Stimulated activated CD4-positive, alpha-beta T cell treated with anti-CD3 and anti-CD28 coated beads, TNF-alpha, amount 100 ng/mL, for 4 hours (primary cell): Measurements from ENCODE around the gene POLR3G.

Source experiments
- DNase-seq, 3 experiments: peaks; one replicate each; pipeline ENCODE4 v3.0.0-alpha.2; 2020; ENCODE audit warnings: low read depth in 3 of 3

POLR3G gene

DNA sequence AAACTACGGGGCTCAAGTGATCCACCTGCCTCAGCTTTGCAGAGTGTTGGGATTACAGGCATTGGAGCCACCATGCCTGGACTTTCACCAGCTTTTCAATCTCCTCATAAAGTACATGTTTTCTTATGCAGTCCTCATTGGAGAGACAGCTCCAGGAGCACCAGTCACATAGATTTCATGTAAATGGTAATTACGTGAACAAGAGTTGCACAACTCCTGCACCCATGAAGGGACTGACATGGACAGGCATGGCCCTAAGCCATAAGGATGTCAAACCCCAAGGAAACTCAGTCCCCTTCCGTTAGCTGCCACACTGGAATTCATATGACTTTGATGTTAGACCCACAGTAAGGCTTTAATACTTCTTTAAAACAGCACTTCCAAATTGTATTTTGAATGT is 76.3 kb downstream of the POLR3G start:
- DNase-seq: no peak

DNA sequence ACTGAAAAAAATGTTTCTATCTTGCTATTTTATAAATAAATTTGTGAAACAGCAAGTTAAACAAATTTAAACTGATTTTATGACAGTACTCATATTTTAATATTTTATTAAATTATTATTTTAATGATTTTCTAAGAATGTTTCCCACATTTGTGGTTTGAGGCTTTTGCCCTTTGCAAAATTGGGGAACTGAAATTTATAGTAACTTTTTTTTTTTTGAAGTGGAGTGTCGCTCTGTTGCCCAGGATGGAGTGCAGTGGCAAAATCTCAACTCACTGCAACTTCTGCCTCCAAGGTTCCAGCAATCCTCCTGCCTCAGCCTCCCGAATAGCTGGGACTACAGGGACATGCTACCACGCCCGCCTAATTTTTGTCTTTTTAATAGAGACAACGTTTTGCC is 76.7 kb downstream of the POLR3G start:
- no peak for DNase-seq

DNA sequence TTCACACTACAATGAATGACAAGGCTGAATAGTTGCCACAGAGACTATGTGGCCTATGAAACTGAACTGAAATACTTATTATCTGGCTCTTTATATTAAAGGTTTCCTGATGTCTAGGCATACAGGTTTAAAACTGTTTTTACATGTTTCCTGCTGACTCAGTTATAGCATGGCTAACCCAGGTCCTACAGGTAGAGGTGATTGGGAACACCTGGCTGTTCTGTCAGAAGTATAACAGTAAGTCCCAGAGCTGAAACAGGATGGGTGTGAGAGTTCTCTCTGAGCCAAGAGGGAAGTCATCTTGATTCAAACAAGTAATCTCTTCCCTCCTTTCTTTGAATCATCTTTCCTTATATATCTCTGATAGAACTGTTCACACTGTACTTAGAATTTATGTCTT is 79.0 kb downstream of the POLR3G start:
- no peak for DNase-seq

DNA sequence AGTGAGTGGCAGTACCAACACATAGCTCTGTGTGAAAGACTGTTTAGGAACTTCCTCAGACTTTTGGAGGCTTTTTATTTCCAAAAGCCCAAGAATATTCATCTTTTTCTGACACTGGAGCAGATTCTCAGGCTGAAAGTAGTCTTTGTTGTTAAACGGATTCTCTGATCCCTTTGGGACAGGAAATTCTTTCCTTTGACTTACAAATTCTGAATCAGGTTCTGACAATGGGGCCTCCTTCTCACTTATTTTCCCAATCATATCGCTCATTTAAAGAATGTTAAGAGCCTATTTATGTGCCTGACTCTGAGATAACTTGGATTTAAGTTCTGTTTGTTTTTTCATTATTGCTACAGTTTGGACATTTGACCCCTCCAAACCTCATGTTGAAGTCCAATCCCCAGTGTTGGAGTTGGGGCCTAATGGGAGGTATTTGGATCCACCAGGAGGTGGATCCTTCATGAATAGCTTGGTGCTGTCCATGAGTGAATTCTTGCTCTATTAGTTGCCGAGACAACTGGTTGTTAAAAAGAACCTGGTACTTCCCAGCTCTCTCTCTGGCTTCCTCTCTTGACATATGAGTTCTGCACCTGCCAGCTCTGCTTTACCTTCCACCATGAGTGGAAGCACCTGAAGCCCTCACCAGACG is 79.8 kb downstream of the POLR3G start:
- no peak for DNase-seq

DNA sequence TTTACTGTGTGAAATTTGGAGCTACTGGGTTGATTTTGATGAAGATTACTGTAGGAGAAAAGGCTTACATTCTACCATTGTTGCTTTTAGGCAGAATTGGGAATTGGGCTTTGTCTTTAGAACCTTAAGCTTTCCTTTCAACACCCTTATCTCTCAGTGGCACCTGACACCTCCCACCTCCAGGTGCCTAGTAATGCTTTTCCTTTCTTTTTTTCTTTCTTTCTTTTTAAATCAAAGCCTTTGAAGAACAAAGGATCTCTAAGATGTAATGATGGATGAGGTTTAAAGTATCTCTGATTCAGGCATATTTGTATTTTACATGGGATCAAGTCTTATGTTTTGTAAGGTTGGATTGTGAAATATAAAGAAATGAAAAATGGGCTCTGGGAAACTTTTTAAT is 81.0 kb downstream of the POLR3G start:
- DNase-seq: no peak

DNA sequence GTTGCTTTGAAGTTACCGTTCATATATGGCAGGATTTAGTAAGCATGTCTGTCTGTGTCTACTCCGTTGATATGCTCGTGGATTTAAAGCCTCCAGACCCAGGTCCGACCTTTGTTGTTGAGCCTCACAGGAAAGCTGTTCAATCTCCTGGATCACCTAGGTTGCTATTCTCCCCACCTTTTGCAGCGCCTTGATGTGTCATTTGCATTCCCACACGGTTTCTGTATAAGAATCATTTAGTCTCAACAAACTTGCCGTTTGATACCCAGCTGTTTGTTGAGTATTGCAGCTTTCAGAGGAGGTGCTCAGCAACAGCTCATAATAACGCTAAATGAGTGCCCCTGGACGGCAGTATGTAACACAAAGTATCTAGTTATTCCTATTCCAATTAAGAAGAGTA is 82.7 kb downstream of the POLR3G start:
- DNase-seq: no peak

DNA sequence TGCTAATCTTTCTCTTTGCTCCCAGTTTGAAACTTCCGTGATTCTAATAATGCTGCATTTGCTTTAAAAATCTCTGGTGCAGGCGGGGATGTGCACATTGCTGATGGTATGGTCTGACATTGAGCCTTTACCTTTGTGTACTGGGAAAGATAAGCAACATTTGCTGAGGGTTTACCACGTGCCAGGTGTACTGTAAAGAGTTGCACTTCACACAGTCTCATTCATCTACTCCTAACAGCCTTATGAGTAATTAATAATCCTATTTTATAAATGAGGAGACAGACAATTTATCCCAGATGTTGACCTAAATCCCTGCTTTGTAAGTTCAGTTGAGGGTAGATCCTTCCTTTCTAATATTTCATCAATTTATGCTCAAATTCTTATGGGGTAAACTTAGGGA is 83.2 kb downstream of the POLR3G start:
- no peak for DNase-seq

DNA sequence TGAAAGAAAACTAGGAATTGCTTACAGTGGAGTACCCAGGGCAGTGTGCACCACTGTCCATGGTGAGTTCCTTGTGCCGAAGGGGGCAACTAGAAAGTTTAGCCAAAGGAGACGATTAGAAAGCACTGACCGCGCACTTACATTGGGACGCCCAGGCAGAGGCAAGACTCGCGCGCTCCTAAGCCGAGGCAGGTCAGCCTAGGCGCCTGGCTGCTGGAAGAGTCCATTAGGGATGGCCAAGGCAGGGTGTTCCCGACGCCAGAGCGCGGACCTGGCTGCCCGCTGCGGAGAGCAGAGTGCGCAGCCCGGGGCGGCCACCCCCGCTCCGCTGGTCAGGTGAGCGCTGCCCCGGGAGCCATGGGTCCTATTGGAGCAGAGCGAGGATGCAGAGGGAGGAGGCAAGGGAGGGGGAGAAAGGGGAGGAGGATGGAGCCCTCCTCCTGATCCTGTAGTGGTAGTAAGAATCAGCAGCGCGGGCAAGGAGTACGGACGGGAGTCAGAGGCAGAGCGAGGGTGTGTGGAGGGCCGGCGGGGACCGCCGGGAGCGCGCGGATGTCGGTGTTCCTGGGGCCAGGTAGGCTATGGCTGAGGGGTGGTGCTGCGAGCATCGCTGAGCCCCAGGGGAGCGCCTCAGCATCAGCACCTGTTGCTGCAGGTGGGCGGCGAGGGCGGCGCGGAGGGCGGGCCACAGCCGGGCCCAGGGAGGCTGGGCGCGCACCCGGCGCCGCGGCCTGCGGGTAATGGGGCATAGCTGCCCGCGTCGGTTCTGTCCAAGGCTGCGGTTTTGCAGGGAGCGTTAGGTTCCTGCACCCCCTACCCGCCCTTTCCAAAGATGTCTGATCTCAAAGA is 83.9 kb downstream of the POLR3G start, which contains the start of gene ADGRV1:
ADGRV1 (plus strand) TSS at position 454 of the 849 bp plus-strand sequence; CDS start at position 553, 99 bp downstream.
- no peak for DNase-seq

DNA sequence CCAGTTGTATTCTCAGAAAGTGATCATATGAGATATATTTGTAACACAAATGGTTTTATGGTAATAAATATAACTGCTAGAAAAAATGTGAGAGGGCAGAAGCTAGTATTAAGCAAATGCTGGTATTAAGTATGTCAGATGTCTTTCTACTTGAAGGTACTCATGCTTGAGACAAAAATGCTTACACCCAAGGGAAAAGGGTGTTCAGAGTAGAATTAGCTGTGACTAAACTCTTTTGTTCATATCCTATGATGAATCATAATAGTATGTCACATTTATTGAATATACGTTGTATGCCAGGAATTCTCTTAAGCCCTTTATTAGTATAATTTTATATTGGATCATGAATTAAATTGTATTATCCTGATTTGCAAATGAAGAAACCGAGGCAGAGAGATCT is 86.1 kb downstream of the POLR3G start:
- DNase-seq: no peak

DNA sequence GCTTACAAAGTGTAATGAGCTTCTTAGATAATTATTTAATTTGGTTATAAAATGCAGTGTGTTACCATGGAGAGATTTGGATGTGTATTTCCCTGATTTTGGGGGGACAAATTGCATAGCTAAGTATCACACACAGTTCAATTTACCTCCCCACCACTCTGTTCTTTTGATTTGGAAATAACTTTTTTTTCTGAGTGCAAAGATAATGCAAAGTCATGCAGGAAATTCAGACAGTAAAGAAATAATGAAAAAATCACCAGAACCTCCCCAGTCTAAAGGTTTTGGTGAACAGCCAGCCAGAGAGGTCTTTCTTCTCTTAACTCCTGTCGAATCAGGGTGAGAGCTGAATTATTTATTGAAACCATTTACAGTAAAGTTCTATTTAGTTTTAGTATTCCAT is 87.1 kb downstream of the POLR3G start:
- no peak for DNase-seq

DNA sequence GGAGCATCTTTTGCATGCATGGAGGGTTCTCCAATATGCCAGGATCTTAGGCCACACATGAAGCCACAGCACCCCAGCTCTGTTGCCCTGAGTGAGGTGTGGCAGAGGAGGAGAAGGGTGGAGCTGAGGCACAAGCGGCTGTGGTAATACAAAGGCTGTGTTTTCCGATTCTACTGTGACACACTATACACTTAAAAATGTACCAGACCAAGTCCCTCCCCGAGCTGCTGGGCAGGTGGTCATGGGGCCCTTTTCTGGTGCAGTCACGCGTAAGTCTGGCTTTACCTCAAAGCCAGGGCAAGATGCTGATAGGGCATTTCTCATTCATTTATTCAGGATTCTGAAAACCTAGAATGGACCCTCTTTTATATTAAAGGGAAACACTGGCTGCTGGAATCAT is 87.7 kb downstream of the POLR3G start:
- no peak for DNase-seq

DNA sequence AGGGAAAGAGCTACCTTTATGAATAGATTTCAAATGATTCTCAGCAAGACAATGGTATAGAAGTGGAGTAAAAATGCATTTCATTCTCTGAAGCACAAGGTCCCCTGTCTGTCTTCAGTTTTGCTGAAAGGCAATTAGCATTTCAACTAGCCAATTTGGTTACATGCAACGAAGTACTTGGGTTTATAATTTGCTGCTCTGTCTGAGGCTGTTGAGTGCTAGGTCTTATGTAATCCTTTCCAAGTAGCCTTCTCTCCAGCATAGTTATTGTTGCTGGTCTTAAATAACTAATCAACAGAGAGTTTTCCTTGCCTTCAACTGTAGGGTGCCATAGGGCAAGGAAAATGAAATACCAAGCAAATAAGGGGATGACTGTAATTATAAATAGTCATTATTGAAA is 88.4 kb downstream of the POLR3G start:
- no peak for DNase-seq
